ENCODE measurements around the gene DNAH1.

The DNAH1 gene

DNA sequence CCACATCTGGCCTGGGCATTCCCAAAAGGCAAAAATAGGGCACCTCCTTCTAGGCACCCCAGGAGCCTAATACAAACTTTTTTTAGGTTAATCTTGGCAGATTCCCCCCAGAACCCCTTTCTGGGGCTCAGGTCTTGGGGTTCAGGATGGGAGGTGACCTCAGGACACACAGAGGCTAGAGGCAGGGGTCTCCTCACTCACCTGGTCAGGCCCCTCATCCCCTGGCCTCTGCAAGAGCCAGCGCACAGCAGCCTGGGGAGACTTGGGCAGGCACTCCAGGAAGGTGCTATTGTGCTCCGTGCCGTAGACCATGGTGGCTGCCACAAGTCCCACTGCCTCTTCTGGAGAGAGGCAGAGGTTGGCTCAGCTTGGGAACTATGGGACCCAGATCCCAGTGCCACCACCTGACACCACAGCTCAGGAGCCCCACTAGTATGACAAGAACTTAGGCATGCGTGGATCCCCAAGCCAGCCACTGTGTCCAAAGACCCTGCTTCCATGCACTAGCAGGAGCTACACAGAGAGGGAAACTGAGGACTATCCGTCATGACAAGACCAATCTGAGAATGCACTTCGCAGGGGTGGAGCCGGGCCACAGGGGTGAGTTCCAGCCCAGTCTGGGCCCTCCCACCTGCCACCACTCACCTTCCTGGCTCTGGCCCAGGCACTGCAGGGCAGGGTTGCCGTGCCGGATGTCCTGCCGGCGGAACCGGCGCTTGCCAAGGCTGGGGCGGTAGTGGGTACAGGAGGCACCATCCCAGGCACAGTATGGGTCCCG is 121.4 kb downstream of the DNAH1 start:
- no peak for DNase-seq

DNA sequence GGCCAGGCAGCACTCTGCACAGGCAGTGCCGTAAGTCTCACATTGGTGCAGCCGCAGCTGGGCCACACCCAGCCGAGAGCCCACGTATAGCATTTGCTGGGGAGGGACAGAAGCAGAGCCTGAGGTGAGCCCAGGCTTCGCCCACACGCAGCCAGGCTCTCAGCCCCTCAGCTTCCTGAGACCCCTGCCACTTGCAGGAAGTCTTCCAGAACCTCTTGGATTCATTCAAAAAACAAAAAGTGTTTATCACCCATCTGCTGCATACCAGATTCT is 121.9 kb downstream of the DNAH1 start:
- DNase-seq, result no peak

DNA sequence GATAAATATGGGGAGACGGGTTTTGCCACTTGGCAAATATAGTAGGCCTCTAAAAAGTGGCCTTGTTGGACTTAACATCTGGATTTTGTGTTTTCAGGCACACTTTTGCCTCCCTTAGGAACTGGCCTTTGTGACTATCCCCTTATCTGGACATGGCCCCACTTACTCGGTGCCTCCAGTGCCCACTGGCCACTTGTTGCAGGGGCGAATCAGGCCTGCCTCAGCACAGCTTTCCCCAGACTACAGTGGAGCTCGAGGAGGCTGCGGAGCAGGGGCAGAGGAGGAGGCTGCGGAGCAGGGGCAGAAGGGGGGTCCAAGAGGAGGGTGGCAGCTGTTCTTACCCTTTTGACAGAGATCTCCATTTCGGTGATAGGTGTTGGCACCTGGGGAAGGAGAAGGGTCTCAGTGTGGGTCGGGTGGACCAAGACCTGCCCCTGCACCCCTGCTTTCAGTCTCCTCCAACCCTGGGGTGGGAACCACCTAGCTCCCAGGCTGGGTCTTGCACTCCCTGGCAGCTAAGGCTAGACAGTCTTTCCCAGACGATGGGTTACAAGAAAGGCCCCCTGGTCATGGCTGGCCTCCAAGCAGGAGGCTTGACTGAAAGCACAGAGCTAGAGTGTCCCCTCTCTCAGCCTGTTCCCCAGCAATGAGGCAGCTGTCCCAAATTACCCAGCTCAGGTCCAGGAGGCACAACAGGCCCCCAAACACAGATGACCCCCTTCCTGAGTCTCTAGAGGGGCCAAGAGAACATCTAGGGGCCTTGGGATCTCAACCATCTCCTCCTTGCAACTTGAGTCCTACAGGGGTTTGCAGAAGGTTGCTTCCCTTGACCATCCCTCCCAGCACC is 122.7 kb downstream of the DNAH1 start:
- DNase-seq, result no peak

DNA sequence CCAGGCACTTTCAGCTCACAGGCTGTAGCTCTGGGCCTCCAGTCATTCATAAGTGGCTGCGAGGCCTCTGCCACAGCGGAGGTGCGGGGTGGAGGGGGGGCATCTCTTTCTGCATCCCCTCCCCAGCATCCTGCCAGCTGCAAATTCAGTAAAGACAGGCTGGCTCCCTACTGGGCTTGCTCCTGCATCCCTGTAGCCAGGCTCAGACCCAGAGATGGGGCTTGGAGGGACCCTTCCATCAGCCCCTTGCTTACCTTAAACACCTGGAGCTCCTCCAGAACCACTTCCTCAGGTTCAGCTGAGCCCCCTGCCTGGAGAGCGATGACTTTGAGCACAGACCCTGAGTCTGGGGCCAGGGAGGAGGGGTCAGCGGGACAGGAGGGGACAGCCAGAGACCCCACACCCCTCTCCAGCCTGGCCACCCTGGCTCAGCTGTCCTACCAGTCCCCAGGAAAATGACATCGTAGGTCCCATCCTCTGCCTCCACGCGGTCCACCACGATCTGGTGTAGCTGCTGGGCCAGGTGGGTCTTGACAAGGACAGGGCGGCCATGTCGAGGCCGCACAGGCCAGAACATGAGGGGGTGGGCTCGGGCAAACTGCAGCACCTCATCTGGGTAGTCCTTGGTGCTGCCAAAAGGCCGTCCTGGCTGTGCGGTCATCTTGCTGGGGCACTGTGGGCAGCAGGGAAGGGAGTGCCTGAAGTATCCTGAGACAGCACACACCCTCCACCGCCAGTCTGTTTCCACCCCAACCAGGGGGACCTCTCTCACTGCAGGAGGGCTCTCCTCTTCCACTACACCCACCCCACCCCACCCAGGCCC is 123.5 kb downstream of the DNAH1 start:
- DNase-seq, result no peak

DNA sequence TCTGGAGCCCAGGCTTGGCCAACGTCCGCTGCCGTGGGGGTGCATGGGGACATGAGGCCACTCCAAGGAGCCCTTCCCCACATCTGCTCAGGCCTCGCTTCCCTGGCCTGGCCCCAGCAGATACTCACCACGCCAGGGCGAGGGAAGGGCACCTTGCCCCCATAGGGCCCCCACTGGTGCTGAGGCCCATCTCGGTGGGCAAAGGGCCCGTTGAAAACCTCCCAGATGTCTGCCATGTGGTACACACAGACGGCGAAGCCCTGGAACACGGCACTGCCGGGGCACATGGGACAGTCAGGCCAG is 124.1 kb downstream of the DNAH1 start:
- no peak for DNase-seq

DNA sequence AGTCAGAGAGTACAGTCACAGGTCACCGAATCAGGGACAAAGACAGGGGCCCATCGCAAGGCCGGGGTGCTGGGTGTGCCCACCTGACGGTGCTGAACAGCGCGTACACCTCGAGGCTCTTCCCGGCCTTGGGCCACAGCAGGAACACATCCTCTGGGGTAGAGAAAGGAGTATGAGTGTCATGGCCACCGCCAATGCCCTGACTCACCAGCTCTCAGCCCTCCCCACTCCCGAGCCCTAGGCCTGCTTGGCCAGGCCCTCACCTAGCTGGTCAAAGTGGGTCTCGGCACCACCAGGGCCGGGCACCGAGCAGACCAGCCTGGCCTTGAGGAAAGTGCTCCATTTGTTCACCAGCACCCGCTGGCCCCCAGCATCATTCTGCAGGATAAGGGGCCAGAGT is 124.6 kb downstream of the DNAH1 start:
- DNase-seq, result no peak

DNA sequence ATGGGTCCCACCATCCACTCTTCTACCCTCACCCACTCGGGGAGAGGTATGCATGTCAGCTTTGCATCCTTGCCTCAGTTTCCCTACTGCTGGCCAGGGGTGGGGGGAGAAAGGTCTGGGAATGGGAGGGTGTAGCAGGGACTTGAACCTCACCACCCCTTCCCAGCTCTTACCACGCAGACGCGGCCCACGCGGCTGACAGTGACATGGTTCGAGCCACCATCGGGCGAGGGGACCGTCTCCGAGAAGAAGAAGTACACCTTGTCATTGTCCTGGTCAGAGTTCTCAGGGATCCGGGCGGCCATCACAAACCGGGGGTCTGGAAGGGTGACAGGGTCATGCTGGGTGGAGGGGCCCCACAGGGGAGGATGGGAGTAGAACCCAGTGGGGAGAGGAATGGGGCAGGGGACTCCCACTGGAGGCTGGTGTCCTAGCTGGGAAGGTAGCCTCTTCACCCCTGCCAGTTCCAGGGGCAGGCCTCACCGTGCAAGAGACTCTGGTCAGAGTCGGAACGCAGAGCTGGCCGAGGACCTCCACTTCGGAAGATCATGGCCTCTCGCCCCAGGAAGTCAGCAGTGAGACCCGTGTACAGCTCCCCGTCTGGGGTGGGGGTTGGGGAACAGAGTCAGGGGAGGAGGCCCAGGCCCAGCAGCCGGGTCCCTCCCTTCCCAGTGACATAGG is 125.1 kb downstream of the DNAH1 start:
- DNase-seq, result no peak

DNA sequence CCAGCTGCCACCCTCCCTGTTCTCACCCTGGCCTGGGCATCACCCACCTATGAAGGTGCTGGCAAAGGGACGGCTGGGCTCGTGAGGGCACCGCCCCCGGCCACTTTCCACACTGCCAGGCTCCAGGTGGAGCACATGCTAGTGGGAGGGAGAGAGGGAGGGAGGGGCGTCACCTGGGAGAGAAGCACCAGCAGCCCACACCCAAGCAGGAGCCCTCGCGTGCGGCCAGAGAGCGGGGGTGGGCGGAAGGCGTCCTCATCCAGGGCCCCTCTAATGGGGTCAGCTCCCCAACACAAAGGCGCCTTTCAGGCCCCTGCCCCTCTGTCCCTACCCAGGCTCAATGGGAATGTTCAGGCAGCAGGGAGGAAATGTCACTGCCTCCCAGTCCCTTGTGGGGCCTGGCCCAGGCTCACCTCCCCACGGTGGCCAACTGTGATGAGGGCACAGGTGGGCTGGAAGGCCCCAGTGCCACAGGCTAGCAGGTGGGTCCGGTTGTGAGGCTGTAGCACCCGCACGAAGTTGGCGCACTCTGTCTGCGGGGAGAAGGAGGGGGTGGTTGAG is 125.7 kb downstream of the DNAH1 start:
- no peak for DNase-seq

DNA sequence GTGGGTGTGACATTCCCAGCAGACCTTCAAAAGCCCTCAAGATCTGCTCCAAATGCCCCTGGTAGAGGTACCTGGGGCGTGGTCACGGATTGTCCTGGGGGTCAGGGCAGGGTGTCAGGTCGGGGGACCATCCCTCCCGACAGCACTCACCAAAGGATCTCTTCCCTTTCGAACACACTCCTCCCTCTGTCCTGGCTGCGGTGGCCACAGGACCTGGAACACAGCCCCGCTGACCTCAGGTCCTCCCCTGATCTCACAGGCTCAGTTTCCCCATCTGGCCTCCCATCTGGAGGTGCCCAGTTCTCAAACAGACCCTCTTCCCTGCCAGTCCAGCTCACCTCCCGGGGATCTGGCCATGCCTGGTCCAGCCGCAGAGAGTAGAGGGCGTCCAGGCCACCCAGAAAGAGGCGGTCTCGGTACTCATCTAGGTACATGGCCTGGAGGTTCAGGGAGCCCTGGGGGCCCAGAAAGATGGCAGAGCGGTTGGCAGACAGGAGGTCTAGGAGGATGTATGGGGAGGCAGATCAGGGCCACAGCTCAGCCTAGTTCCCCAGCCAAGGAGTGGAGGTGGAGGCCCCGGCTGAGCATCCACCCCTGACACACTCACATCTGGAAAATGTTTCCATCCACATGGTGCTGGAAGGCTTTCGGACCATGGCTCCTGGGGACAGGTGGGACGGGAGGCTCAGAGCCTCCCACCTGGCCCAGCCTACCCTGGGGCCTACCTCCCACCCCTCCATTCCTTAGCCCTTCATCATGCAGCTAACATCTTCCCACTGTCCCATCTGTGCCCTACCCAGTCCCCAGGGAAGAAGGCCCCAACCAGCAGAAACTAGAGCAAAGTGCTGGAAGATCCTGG is 126.5 kb downstream of the DNAH1 start:
- DNase-seq, result no peak

DNA sequence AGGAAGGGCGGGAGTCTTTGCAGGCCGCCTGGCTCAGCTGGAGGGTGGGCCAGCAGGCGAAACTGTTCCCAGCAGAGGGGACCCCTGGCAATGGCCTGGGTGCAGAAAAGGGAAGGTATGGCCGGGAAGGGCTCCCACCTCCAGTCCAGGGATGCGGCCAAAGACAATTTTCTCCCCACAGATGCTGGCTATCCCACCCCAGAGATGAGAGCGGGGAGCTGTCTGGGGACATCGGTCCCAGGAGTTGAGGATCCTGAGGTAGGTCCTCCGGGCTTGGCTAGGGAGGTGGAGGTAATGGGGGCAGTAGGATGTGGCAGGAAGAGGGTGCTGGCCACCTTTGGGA is 127.1 kb downstream of the DNAH1 start:
- DNase-seq, result no peak

DNA sequence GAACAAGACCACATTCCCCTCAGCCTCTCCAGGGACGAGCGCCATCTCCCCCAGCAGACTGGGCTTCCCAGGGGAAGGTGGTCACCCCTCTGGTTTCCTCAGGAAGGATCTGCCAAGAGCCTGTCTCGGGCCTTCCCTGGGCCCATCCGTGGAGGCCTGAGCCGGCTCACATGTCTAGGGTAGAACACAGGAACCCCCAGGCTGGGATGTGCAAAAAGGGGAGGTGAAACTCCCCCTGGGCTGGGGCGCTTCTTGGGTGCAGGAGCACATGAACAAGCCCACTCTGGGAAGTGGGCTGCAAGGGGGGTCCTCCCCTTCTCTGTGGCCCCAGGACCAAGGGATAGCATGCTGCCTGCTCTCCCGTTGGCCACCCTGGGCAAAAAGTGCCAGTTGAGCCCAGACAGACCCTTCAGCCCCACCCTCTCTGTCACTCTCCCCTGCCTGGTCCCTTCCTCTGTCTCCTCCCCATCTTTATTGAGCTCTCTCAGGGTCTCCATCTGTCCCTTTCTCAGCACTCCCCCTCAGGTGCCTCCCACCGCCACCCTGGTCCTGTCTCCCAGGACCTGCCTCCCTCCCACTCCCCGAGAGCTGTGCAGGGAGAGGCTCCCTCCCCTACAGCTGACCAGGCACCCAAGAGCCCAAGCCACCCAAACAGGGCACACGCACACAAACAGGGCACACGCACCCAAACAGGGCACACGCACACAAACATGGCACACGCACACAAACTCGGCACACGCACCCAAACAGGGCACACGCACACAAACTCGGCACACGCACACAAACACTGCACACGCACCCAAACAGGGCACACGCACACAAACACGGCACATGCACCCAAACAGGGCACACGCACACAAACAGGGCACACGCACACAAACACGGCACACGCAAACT is 127.9 kb downstream of the DNAH1 start:
- DNase-seq, result no peak

DNA sequence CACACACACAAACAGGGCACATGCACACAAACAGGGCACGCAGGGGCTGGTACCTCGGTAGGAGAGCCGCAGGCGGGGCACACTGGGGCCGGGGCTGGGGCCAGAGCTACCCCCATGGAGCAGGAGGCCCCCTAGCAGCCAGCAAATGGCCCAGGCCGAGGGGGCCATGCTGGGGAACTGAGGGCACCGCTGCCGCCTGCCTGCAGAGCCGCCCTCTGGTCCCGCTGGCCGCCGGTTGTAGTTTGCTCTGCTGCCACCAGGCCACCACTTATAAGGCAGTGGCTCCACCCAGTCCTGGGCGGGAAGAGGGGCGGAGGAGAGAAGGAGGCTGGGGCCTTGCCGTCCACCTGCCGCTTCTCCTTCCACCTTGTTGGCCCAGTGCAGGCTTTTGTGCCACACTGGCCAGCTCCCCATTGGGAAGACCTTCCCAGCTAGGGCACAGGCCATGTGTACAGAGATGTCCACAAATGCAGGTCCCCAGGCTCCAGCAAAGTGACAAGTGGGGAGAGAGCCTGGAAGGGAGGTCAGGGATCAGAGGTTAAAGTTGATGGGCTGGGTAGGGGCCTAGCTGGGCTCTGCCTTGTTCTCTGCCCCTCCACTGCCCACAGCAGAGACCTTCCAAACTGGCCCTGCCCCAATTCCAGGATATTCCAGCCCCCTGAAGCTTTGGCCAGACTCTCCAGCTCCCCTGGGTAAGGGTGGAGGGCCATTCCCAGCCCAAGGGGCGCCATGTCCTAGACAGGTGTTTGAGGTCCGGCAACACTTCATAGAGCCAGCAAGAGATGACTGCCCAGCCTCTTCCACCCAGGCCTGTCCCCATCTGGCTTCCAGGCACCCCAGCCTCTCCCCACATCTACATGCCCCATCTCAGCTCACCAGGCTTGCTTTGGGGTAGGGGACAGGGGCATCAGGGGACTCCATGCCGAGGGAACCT is 129.0 kb downstream of the DNAH1 start, which contains the start of gene SEMA3G:
SEMA3G (minus strand) TSS at position 244 of the 934 bp plus-strand sequence; CDS start at position 168, 76 bp downstream.
- peak; percentile 45 to 77 for DNase-seq

DNA sequence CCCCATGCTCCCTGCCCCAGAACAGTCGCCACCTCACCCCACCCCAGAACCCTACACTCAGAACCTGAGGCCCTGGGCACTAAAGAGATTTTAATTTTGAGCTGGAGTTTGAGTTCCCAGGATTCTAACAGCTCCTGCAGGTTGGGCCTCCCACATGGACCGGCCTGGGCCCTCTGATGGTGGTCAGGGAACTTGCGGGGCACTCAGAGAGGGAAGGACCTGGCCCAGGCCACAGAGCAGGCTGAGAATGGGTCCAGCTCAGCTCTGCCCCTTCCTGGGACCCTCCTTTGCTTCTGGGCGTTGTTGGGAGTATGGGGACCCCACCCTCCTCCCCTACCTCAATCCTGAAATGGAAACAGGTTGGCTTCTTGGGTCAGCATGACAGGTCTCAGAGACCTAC is 129.9 kb downstream of the DNAH1 start:
- DNase-seq, result no peak

DNA sequence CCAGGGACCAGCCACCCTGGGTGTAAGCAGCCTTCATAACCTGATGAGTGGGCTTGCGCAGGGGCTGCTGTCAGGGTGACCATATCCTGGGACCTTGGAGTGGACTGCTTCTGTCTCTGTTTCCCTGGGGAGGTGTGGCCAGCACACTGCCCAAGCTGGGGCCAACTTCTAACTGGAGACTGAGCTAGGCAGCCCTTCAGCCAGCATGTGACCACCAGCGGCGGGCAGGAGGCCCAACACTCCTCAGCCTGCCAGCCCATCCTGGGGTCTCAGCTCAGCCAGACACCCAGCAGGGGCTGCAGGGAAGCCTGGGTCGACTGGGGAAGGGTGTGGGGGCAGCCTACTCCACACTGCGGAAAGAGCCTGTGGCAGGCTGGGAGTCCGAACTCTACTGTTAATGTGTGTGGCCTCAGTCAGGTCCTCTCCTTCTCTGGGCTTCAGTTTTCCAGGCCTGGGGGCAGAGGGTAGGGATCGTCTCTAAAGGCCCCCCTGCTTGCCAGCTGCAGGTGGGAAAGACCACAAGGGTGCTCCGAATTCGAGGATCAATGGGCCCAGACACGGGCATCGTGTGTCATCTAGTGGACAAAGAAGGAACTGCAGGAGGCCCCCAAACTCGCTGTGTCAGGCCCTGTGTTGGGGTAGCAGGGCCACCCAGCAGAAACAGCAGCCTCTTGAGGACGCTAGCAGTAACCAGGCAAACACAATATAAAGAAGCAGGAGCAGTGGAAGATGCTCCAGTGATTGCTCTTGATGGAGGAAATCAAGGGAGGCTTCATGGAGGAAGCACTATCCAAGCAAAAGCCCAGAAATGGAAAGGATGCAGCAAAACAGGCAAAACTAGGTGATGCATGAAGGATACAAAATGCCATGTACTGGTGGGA is 130.8 kb downstream of the DNAH1 start:
- peak; percentile 33 to 94 for DNase-seq

DNA sequence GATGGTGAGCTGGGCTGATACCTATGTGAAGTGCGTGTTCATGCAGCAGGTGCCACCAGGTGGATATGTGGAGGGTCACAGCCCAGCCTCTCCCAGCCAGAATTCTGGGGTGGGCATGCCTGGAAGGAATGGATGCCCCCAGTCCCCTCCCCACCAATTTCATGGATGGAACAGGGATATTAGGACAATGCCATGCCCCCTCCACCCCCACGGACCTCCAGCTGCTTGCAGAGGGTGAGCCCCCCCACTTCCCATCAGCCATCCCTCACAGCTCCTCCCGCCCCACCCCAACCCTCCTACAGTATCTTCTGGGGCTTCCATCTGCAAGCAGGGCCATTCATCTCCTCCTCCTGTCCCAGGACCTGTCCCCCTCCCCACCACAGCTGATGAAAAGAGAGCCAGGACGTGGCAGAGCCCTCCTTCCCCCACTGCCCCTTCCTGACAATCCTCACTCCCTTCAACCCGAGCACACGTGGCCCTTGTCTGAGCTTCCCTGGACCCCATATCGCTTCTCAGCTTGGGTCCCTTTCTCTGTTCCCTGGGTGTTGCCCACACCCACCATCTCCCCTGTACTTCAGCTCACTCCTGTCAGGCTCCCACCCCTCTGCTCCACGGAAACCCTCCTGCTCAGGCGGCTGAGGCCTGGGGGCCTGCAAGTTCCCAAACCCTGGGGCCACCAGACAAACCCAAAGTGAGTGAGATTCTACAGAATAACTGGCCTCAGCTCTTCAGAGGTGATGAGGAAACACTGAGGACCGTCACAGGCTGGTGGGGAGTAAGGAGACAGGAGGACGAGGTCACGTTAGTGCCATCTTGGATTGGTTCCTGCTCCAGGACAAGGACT is 131.6 kb downstream of the DNAH1 start:
- no peak for DNase-seq
